GM12875 (cell line): Measurements from ENCODE around the gene RABL6.
"Not testable (repeated sequence)": the region's sequence is repeated elsewhere in the genome, so short reads cannot be mapped to it uniquely, and the experiment has no call there.

Experiments used
- H3K4me3 ChIP-seq: one replicate; pipeline ENCODE4 v1.5.1; 2011; ENCODE audit warnings: low read depth, low read length, control low read depth
- CTCF ChIP-seq: IDR thresholded peaks from 2 replicates; pipeline ENCODE4 v1.5.1; 2011; ENCODE audit warnings: low read depth, mild to moderate bottlenecking, control low read depth, inconsistent platforms, low read length, moderate library complexity, borderline replicate concordance; ENCODE audit not compliant: insufficient read depth

The RABL6 gene

GRCh38 chr9:136832581-136832980 lies 24.8 kb downstream of the RABL6 start:
- no peak overlapping the region for H3K4me3 ChIP-seq
- no peak for TF ChIP-seq CTCF

- H3K4me3 ChIP-seq: not testable (repeated sequence)
These were observed 25.8 kb downstream of the RABL6 start for GRCh38 chr9:136833381-136834048.

- H3K4me3 ChIP-seq: no peak overlapping the region
- no peak for TF ChIP-seq CTCF
These were observed 27.6 kb downstream of the RABL6 start for GRCh38 chr9:136835162-136835931.

GRCh38 chr9:136835932-136836904 lies 28.5 kb downstream of the RABL6 start:
- TF ChIP-seq CTCF: no peak
- H3K4me3 ChIP-seq: no peak overlapping the region

- no peak for TF ChIP-seq CTCF
- no peak overlapping the region for H3K4me3 ChIP-seq
These were observed 29.6 kb downstream of the RABL6 start for GRCh38 chr9:136837146-136837855.

- not testable (repeated sequence) for H3K4me3 ChIP-seq
These were observed 30.1 kb downstream of the RABL6 start for GRCh38 chr9:136837856-136838277.

GRCh38 chr9:136838314-136839228 lies 30.8 kb downstream of the RABL6 start:
- no peak overlapping the region for H3K4me3 ChIP-seq
- TF ChIP-seq CTCF: no peak
